ENCODE measurements around the gene CDH4.
"Not testable (repeated sequence)": the region's sequence is repeated elsewhere in the genome, so short reads cannot be mapped to it uniquely, and the experiment has no call there.

- TF ChIP-seq, protein P1, sequence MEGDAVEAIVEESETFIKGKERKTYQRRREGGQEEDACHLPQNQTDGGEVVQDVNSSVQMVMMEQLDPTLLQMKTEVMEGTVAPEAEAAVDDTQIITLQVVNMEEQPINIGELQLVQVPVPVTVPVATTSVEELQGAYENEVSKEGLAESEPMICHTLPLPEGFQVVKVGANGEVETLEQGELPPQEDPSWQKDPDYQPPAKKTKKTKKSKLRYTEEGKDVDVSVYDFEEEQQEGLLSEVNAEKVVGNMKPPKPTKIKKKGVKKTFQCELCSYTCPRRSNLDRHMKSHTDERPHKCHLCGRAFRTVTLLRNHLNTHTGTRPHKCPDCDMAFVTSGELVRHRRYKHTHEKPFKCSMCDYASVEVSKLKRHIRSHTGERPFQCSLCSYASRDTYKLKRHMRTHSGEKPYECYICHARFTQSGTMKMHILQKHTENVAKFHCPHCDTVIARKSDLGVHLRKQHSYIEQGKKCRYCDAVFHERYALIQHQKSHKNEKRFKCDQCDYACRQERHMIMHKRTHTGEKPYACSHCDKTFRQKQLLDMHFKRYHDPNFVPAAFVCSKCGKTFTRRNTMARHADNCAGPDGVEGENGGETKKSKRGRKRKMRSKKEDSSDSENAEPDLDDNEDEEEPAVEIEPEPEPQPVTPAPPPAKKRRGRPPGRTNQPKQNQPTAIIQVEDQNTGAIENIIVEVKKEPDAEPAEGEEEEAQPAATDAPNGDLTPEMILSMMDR (IDR thresholded peaks at IDR 0.05) = not testable (repeated sequence)
- not testable (repeated sequence) for TF ChIP-seq POLR2A (IDR thresholded peaks at IDR 0.05)
Measured at GRCh38 chr20:61273024-61273423, 21.0 kb downstream of the CDH4 start.
